ENCODE data around the gene NUMB.
A peak's percentile ranks its signal among the peaks of the same experiment; 100 is the strongest.

Gene NUMB

DNA sequence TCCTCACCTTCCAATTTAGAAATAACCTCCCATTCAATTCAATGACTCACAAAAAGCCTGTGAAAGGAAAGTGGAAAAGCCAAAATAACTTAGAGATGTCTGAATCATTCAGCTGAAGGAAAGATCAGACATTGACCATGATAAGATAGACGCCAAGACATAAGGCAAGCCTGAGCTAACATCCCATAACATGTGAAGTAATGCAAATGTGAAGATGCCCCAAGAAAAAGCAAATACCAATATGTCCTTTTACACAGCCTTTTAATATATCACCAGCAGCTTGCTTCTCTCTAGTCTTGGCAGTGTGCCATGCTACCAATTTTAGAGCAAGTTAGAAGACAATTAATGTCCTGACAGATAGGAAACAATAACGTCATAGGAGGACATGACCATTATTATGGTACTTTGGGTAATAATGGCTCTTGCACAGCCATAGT lies 2.4 kb upstream of the NUMB start:
- TF ChIP-seq, protein P1, sequence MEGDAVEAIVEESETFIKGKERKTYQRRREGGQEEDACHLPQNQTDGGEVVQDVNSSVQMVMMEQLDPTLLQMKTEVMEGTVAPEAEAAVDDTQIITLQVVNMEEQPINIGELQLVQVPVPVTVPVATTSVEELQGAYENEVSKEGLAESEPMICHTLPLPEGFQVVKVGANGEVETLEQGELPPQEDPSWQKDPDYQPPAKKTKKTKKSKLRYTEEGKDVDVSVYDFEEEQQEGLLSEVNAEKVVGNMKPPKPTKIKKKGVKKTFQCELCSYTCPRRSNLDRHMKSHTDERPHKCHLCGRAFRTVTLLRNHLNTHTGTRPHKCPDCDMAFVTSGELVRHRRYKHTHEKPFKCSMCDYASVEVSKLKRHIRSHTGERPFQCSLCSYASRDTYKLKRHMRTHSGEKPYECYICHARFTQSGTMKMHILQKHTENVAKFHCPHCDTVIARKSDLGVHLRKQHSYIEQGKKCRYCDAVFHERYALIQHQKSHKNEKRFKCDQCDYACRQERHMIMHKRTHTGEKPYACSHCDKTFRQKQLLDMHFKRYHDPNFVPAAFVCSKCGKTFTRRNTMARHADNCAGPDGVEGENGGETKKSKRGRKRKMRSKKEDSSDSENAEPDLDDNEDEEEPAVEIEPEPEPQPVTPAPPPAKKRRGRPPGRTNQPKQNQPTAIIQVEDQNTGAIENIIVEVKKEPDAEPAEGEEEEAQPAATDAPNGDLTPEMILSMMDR (conservative IDR thresholded peaks at IDR 0.05; ENCODE audit: low read length), result no peak
- H3K4me3 ChIP-seq (ENCODE audit: low read length), result no peak overlapping the region
- DNase-seq (ENCODE audit: low read depth), result peak; percentile 40

DNA sequence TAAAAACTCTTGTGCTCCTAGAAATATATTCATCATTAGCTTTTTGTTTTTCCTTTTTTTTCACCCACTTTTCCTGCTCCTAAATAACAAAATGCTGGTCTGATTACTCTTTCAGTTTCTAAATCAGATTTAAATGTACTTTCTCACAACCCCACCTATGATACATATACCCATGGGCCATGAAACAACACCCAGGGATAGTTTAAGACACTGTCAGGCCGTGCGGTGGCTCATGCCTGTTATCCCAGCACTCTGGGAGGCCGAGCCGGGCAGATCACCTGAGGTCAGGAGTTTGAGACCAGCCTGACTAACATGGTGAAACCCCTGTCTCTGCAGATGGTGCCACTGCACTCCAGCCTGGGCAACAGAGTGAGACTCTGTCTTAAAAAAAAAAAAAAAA lies 1.6 kb upstream of the NUMB start:
- TF ChIP-seq, protein P1 (conservative IDR thresholded peaks at IDR 0.05; ENCODE audit: low read length), result no peak
- no peak for DNase-seq (ENCODE audit: low read depth)
- no peak overlapping the region for H3K4me3 ChIP-seq (ENCODE audit: low read length)

DNA sequence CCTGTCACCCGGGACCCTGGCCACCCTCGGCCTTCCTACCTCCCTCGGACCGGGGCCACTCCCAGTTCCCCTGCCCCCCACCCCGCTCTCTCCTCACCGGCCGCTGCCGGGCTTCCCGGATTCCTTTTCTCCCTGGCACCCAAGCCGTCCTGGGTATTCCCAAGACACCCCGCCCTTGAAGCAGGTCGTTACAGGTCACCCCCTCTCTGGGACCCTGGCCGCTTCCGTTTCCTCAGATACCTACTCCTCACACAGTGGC lies 493 bp downstream of the NUMB start:
- no peak for DNase-seq (ENCODE audit: low read depth)
- peak overlapping the region; percentile 82 for H3K4me3 ChIP-seq (ENCODE audit: low read length)
- TF ChIP-seq, protein P1 (conservative IDR thresholded peaks at IDR 0.05; ENCODE audit: low read length), result no peak

DNA sequence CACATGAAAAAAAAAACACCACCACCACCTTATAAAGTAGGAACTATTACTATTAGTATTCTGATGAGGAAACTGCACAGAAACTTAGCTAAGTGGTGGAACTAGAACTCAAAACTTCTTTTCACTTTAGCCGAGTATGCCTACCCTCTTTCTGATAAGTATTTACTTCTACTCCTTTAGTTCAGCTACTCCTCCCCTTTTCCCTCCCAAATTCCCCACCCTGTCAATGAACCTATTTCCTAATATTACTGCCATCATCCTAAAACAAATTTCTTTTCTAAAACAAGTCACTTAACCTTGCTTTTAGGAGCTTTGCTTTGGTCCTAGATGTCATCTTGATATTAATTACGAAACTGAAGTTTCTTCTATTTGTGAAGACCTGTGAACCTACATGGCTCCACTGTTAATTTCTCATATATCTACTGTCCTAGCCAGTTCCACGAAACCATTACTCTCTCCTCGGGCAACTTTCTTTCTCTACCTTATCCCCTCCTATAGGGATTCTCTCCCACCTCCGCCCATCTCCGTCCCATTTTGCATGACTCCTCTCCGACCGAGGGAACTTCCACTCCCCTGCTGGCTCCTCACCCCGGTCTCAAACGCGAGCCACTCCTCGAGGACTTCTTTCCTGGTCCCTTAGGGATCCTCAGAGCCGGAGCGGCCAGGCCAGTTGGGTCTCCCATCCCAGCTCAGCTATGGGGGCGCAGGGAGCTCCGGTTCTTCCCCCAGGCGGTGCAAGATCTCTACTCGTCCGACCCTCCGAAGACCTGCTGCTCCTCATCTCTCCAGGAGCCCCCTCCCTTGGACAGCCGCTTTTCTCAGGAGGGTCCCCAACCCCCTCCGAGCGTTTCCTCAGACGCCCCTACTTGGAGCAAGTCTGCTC lies 1.1 kb downstream of the NUMB start:
- H3K4me3 ChIP-seq (ENCODE audit: low read length), result peak overlapping the region; percentile 82
- peak; percentile 33 for DNase-seq (ENCODE audit: low read depth)
- TF ChIP-seq, protein P1 (conservative IDR thresholded peaks at IDR 0.05; ENCODE audit: low read length), result no peak

DNA sequence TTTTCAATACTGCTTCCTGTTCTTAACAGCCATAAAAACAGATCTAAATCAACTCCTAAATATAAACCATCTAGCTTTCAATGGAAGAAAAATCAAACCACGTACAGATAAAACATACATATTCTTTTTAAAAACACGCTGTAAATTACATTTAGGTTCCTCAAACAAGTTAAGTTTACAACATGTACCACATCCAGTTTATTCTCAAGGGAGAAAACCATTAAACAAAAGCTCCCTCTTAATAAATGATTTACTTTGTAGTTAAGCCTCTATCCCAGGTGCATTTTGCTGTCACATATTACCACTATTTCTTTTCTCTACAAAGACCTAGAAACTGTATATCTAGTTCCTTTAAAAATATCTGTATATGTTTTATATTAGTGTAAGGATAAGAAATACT lies 3.1 kb downstream of the NUMB start:
- no peak for DNase-seq (ENCODE audit: low read depth)
- TF ChIP-seq, protein P1 (conservative IDR thresholded peaks at IDR 0.05; ENCODE audit: low read length), result no peak
- H3K4me3 ChIP-seq (ENCODE audit: low read length), result no peak overlapping the region

DNA sequence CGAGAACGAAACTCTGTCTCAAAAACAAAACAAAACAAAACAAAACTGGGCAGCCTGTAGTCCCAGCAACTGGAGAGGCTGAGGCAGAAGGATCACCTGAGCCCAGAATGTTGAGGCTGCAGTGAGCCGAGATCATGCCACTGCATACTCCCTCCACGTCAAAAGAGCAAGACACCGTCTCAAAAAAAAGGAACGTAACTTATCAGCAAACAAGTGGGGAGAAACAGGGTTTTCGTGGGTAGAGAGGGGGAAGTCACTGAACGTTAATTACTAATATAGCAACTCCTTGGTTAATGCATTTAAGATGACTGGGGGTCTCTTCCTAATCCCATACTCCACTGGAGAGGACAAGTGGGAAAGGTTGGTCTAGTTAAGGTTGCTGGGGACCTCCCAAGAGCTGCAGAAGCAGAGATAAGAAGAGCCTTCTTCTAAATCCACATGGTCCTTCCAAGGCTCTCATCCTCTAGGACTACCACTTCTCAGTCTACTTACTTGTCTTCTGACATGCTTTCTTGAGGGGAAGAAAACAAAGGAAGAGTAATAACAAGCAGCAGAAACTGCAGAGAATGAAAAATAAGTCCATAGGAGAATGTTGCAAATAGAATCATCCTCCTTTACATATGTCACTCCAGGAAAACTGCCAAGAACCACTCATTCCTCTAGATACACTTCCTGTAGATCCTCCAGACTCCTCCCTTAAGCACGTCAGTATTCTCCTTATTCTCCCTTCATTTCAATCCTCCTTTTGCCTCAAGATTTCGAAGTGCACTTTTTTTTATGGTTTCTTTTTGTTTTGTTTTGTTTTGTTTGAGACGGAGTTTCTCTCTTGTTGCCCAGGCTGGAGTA lies 5.8 kb downstream of the NUMB start:
- TF ChIP-seq, protein P1 (conservative IDR thresholded peaks at IDR 0.05; ENCODE audit: low read length), result no peak
- H3K4me3 ChIP-seq (ENCODE audit: low read length), result no peak overlapping the region
- DNase-seq (ENCODE audit: low read depth), result peak; percentile 84

Measured in AG10803 (cell line).